NB4 (cell line): ENCODE measurements around the gene LRRC41.
"Not testable (repeated sequence)": the region's sequence is repeated elsewhere in the genome, so short reads cannot be mapped to it uniquely, and the experiment has no call there.

Source experiments
- DNase-seq: peaks from one replicate; pipeline ENCODE4 v3.0.0; 2010; ENCODE audit warnings: low read depth
- H3K4me3 ChIP-seq: one replicate; pipeline ENCODE4 v1.5.1; 2011; ENCODE audit warnings: mild to moderate bottlenecking, low read depth, low read length, moderate library complexity
- MYC ChIP-seq: IDR thresholded peaks from 2 replicates; pipeline ENCODE4 v1.6.1; 2011; ENCODE audit warnings: low read depth, low read length
- POLR2A ChIP-seq: IDR thresholded peaks from 2 replicates; pipeline ENCODE4 v1.6.1; 2011; ENCODE audit warnings: mild to moderate bottlenecking; ENCODE audit not compliant: insufficient read length; ENCODE audit errors: extremely low read depth
- TF ChIP-seq, protein P1 (sequence below): IDR thresholded peaks from one replicate; pipeline ENCODE4 v1.5.1; 2012; ENCODE audit warnings: low read depth, low read length
- TF ChIP-seq, protein P2 (sequence below): IDR thresholded peaks from 2 replicates; pipeline ENCODE4 v1.6.1; 2011; ENCODE audit warnings: low read depth, low read length

The LRRC41 gene

DNA sequence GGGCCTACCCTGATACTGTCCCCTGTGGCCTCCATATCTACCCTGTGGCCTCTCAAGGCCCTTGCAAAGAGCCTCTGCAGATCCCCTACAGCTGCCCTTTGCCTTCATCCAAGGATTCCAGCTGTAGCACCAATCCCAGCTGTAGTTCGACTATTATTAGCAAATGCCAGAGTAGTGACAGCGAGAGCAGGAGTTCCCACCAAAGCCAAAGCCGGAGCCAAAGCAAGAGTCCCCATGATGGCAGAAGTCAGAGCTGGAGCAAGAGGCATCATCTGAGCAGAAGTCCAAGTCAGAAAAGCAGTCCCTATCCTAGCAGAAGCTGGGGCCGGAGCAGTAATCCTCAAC lies 39.9 kb upstream of the LRRC41 start:
- TF ChIP-seq MYC, result no peak
- no peak for TF ChIP-seq POLR2A
- TF ChIP-seq, protein P1, sequence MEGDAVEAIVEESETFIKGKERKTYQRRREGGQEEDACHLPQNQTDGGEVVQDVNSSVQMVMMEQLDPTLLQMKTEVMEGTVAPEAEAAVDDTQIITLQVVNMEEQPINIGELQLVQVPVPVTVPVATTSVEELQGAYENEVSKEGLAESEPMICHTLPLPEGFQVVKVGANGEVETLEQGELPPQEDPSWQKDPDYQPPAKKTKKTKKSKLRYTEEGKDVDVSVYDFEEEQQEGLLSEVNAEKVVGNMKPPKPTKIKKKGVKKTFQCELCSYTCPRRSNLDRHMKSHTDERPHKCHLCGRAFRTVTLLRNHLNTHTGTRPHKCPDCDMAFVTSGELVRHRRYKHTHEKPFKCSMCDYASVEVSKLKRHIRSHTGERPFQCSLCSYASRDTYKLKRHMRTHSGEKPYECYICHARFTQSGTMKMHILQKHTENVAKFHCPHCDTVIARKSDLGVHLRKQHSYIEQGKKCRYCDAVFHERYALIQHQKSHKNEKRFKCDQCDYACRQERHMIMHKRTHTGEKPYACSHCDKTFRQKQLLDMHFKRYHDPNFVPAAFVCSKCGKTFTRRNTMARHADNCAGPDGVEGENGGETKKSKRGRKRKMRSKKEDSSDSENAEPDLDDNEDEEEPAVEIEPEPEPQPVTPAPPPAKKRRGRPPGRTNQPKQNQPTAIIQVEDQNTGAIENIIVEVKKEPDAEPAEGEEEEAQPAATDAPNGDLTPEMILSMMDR, result no peak
- TF ChIP-seq, protein P2, sequence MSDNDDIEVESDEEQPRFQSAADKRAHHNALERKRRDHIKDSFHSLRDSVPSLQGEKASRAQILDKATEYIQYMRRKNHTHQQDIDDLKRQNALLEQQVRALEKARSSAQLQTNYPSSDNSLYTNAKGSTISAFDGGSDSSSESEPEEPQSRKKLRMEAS, result no peak
- no peak for DNase-seq
- H3K4me3 ChIP-seq, result no peak overlapping the region

DNA sequence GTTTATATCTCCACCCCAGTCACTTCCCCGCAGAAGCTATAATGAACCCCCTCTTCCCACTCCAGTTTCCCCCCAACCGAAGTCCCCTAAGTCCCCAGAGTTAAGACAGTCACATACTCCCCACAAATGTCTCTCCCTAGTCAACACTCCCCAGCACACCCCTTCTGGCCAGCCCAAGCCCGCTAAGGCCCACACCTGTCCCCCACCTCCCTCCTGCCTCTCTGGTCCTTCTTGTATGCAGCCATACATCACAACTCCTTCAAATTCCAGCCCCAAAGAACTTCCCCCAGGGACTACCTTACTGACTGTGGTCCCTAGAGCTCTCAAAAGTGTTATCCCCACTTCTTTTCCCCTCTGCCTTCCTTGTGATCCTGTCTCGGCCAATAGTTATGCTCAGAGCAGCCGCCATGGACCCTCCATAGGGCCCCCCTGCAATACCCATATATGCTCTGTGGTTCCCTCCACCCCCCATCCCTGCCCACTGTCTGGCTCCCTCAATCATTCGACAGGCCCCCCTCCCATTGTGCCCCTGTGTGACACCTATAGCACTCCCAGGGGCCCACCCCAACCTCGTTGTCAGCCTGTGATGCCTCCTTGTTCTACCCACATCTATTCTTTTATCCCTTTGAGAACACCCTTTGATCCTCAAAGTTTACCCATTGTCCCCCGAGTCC lies 39.4 kb upstream of the LRRC41 start:
- H3K4me3 ChIP-seq, result no peak overlapping the region
- no peak for TF ChIP-seq POLR2A
- TF ChIP-seq, protein P1, result no peak
- no peak for DNase-seq

DNA sequence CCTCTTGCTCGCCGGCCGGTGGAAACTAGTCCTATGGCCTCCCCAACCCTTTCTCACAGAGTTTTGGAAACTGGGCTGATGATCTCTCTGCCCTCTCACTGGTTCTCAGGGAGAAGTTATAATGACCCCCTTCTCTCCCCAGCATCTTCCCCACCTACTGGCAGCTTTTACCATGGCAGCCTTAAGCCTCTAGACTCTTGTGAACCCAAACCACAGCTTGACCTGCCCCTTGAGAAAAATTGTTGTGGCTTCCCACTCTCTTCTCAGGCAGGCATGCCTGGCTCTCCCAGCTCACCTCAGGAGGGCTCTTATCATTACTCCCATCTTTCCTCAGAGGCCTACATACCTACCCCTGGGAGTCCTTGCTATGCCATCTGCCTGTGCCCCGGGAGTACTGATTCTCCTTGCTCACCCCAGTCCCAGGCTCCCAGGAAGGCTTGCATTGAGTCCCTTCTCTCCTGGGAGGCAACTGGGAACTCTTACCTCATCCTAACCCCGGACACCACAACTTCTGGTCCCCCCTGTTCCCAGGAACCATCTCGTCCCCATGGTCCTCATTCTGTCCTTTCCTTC lies 38.8 kb upstream of the LRRC41 start:
- TF ChIP-seq MYC (no peak), POLR2A (no peak)
- TF ChIP-seq, protein P1, result peak; percentile 20
- TF ChIP-seq, protein P2, result no peak
- peak; percentile 53 for DNase-seq
- H3K4me3 ChIP-seq, result no peak overlapping the region

- DNase-seq, result no peak
- H3K4me3 ChIP-seq, result peak overlapping the region; percentile 95
- no peak for TF ChIP-seq POLR2A
- TF ChIP-seq, protein P2, result no peak
- TF ChIP-seq, protein P1, result no peak
- TF ChIP-seq MYC, result no peak
Measured at GRCh38 chr1:46341222-46342083, 38.0 kb upstream of the LRRC41 start.

DNA sequence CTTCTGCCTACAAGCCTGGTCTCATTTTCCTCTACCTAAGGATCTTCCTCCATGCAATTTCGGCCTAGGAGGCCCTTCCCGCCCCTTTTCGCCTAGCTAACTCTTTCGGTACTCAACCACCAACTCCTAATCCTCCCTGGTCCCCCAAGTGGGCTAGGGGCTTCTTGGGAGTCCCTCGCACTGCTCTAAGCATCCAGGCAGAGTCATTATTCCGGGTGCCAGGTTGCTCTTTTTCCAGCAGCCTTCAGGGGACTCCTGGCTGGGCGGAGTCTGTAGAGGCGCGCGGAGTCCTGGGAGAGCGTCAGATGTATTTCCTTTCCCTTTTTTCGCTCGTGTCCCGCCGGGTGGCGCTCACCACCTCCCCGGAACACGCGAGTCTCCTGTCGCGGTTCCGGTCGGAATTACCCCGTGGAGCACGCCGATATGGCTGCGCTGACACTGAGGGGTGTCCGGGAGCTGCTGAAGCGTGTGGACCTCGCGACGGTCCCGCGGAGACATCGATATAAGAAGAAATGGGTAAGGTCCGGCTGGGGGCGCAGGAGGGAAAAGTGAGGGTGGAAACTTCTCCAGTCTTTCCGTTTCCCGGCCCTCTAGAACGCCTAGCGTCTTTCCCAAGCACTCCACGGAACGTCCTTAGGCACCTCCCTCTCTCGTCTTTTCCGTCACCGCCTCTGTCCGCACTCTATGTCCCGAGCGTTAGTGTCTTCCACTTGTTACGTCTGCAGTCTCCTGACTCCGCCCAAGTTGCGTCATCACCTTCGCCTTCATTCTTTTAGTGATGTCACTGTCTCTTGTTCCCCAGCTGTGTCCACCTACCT lies 37.2 kb upstream of the LRRC41 start, which contains the start of gene NSUN4:
Gene NSUN4 (plus strand): TSS at position 404 of the 818 bp plus-strand sequence. CDS start 20 bp downstream, at position 424.
- peak within 1 kb of the TSS; percentile 95 for H3K4me3 ChIP-seq
- peak; percentile 94 for DNase-seq
- TF ChIP-seq POLR2A (peak; percentile 84), MYC (peak; percentile 96)
- TF ChIP-seq, protein P1, result peak; percentile 64
- TF ChIP-seq, protein P2, result peak; percentile 84

DNA sequence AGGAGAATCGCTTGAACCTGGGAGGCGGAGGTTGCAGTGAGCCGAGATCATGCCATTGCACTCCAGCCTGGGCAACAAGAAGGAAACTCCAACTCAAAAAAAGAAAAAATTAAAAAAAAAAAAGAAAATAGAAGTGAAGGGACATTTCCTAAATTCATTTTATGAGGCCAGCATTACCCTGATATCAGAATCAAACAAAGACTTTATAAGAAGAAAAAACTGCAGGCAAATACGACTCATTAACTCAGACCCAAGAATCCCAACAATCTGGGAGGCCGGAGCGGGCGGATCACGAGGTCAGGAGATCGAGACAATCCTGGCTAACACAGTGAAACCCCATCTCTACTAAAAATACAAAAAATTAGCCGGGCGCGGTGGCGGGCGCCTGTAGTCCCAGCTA lies 34.0 kb upstream of the LRRC41 start:
- not testable (repeated sequence) for H3K4me3 ChIP-seq, DNase-seq
